ENCODE measurements around the gene PRIMA1.

GRCh38 chr14:93788543-93789227, 400 bp upstream of the PRIMA1 start:
- TF ChIP-seq CTCF (IDR thresholded peaks at IDR 0.05) (no peak), EZH2 (IDR thresholded peaks at IDR 0.05; ENCODE audit: borderline replicate concordance, insufficient read depth, low read depth, low read length, poor library complexity, severe bottlenecking) (no peak)
